Suprapubic skin (tissue), 4 donors: ENCODE data around the gene ACTN3. TPM values are rescaled to one million over a fixed set of nuclear protein-coding genes. Genes with fewer than 3 reads are reported as not detected.

Experiments used
- DNase-seq, 2 donors: peaks; one replicate each; pipeline ENCODE4 v3.0.0-alpha.2; 2019; ENCODE audit warnings: low spot score in 2 of 2
- H3K27ac ChIP-seq: fragments of 200-600 bp; sonication (generic); one replicate; pipeline ENCODE4 v1.5.1; 2019
- H3K27me3 ChIP-seq: fragments of 200-600 bp; sonication (generic); one replicate; pipeline ENCODE4 v1.5.1; 2019
- H3K36me3 ChIP-seq: fragments of 200-600 bp; sonication (generic); one replicate; pipeline ENCODE4 v1.5.1; 2019
- H3K4me1 ChIP-seq: fragments of 200-600 bp; sonication (generic); one replicate; pipeline ENCODE4 v1.5.1; 2019
- H3K4me3 ChIP-seq: fragments of 200-600 bp; sonication (generic); one replicate; pipeline ENCODE4 v1.5.1; 2019; ENCODE audit warnings: mild to moderate bottlenecking
- H3K9me3 ChIP-seq: fragments of 200-600 bp; sonication (generic); one replicate; pipeline ENCODE4 v1.5.1; 2019
- EP300 ChIP-seq: sonication (generic); formaldehyde crosslinking; IDR thresholded peaks from one replicate; pipeline ENCODE4 v1.6.1; 2017; ENCODE audit warnings: antibody characterized with exemption
- POLR2A ChIP-seq, 2 donors: fragments of 450-650 bp; IDR thresholded peaks; one replicate each; pipeline ENCODE4 v1.6.1; 2017; ENCODE audit warnings: antibody characterized with exemption in 2 of 2, mild to moderate bottlenecking in 2 of 2, moderate library complexity in 2 of 2
- POLR2AphosphoS5 ChIP-seq, 3 donors: sonication (generic); formaldehyde crosslinking; IDR thresholded peaks; one replicate each; pipeline ENCODE4 v1.6.1; 2017; ENCODE audit warnings: antibody characterized with exemption in 3 of 3
- WGBS: methylation state at CpG from one replicate; pipeline ENCODE4 v1.1.5; 2018; 5-methylcytosine and 5-hydroxymethylcytosine counted together
- total RNA-seq, 4 donors: library from RNA; depleted of rRNA; stranded (reverse); fragments of >200 nt; gene quantifications; one replicate each; pipeline ENCODE4 v1.1.0, GENCODE V29; 2016
- TF ChIP-seq, protein P1 (sequence below), 2 donors: fragments of 200-600 bp in 1 of 2; fragments of 450-650 bp in 1 of 2; sonication (generic) in 1 of 2; IDR thresholded peaks; one replicate each; pipeline ENCODE4 v1.5.1; 2016 to 2019; ENCODE audit warnings: antibody characterized with exemption in 2 of 2, mild to moderate bottlenecking in 1 of 2, moderate library complexity in 1 of 2

ACTN3 gene
- total RNA-seq, 4 donors from 2014 or later: not detected

DNA sequence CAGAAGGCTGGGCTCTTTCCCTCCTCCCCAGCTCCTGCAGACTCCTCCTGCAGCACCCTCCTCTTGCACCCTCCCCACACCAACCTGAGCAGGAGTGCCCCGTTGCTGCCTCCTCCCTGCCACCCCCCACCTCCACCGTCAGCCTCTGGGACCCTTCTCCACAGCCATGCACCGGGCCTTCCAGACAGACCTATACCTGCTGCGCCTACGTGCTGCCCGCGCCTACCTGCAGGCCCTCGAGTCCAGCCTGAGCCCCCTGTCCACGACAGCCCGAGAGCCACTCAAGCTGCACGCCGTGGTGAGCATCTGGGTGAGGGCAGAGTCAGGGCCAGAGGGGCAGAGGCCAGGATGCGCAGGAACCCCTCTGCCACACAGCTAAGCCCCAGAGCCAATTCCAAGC lies 17.0 kb upstream of the ACTN3 start:
- TF ChIP-seq, protein P1, sequence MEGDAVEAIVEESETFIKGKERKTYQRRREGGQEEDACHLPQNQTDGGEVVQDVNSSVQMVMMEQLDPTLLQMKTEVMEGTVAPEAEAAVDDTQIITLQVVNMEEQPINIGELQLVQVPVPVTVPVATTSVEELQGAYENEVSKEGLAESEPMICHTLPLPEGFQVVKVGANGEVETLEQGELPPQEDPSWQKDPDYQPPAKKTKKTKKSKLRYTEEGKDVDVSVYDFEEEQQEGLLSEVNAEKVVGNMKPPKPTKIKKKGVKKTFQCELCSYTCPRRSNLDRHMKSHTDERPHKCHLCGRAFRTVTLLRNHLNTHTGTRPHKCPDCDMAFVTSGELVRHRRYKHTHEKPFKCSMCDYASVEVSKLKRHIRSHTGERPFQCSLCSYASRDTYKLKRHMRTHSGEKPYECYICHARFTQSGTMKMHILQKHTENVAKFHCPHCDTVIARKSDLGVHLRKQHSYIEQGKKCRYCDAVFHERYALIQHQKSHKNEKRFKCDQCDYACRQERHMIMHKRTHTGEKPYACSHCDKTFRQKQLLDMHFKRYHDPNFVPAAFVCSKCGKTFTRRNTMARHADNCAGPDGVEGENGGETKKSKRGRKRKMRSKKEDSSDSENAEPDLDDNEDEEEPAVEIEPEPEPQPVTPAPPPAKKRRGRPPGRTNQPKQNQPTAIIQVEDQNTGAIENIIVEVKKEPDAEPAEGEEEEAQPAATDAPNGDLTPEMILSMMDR (IDR thresholded peaks at IDR 0.05): no peak
- TF ChIP-seq POLR2AphosphoS5 (IDR thresholded peaks at IDR 0.05) (no peak), POLR2A (IDR thresholded peaks at IDR 0.05) (no peak), EP300 (no peak)
- Histone ChIP-seq H3K36me3 (peaks cover 59% of the 10 kb centered on the region), H3K4me1 (no peaks in the 10 kb centered on the region), H3K4me3 (no peak overlapping the region), H3K27ac (no peak overlapping the region), H3K9me3 (no peaks in the 10 kb centered on the region), H3K27me3 (no peaks in the 10 kb centered on the region)
- DNase-seq: no peak
- 92% methylated on average over 10 of the region's 13 CpGs for WGBS

GRCh38 chr11:66530927-66531709 lies 15.6 kb upstream of the ACTN3 start:
- 86% methylated on average over 10 of the region's 10 CpGs for WGBS
- no peak overlapping the region for H3K4me3 ChIP-seq
- H3K36me3 ChIP-seq: peaks cover 70% of the 10 kb centered on the region
- no peaks in the 10 kb centered on the region for H3K9me3 ChIP-seq
- no peak for DNase-seq
- no peak overlapping the region for H3K27ac ChIP-seq
- H3K27me3 ChIP-seq: no peaks in the 10 kb centered on the region
- no peaks in the 10 kb centered on the region for H3K4me1 ChIP-seq
- TF ChIP-seq POLR2A (IDR thresholded peaks at IDR 0.05): no peak
- TF ChIP-seq, protein P1 (IDR thresholded peaks at IDR 0.05): no peak
- no peak for TF ChIP-seq EP300
- no peak for TF ChIP-seq POLR2AphosphoS5 (IDR thresholded peaks at IDR 0.05)

DNA sequence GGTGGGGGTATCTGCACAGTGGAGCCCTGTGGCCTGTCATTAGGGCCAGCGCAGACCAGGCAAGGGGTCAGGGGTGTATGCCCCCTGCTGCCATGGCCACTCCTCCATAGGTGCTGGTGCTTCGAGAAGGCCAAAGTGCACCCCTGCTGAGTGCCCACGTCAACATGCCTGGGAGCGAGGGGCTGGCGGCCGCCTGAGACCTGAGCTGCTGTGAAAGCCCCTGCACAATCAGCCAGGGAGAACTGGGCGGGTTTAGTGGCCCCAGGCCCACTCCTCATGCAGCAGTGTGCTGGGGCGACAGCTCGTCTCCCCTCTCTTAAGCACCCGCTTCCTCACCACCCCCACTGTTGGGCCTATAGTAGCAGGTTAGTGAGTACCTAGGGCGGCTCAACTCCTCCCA lies 14.9 kb upstream of the ACTN3 start:
- H3K27me3 ChIP-seq: no peaks in the 10 kb centered on the region
- TF ChIP-seq POLR2AphosphoS5 (IDR thresholded peaks at IDR 0.05) (no peak), POLR2A (IDR thresholded peaks at IDR 0.05) (no peak), EP300 (no peak)
- TF ChIP-seq, protein P1 (IDR thresholded peaks at IDR 0.05): no peak
- no peaks in the 10 kb centered on the region for H3K9me3 ChIP-seq
- peaks cover 73% of the 10 kb centered on the region for H3K36me3 ChIP-seq
- H3K4me1 ChIP-seq: no peaks in the 10 kb centered on the region
- 96% methylated on average over 9 of the region's 11 CpGs for WGBS
- H3K27ac ChIP-seq: no peak overlapping the region
- H3K4me3 ChIP-seq: no peak overlapping the region
- no peak for DNase-seq

GRCh38 chr11:66532784-66533183 lies 13.9 kb upstream of the ACTN3 start:
- 72% methylated on average over 6 of the region's 6 CpGs for WGBS
- H3K36me3 ChIP-seq: peaks cover 73% of the 10 kb centered on the region

More at GRCh38 chr11:66532784-66533183, 13.9 kb upstream of the ACTN3 start:
- H3K27me3 ChIP-seq: no peaks in the 10 kb centered on the region
- H3K27ac ChIP-seq: no peak overlapping the region
- H3K9me3 ChIP-seq: no peaks in the 10 kb centered on the region
- no peak overlapping the region for H3K4me3 ChIP-seq
- TF ChIP-seq POLR2AphosphoS5 (IDR thresholded peaks at IDR 0.05) (no peak), EP300 (no peak), POLR2A (IDR thresholded peaks at IDR 0.05) (no peak)
- TF ChIP-seq, protein P1 (IDR thresholded peaks at IDR 0.05): no peak
- no peak for DNase-seq
- no peaks in the 10 kb centered on the region for H3K4me1 ChIP-seq
